HUES48 (cell line): ENCODE results near the gene ECEL1.
"Not testable (repeated sequence)": the region's sequence is repeated elsewhere in the genome, so short reads cannot be mapped to it uniquely, and the experiment has no call there.

Source experiments
- H3K27ac ChIP-seq: one replicate; pipeline ENCODE4 v1.7.0; 2013; ENCODE audit warnings: low read depth, low read length, inconsistent platforms
- H3K27me3 ChIP-seq: 2 replicates; pipeline ENCODE4 v1.6.1; 2013; ENCODE audit warnings: mild to moderate bottlenecking, low read length; ENCODE audit not compliant: control insufficient read depth, insufficient read depth
- H3K36me3 ChIP-seq: 2 replicates; pipeline ENCODE4 v1.6.1; 2013; ENCODE audit warnings: low read length; ENCODE audit not compliant: control insufficient read depth, insufficient read depth
- H3K4me1 ChIP-seq: 2 replicates; pipeline ENCODE4 v1.6.1; 2013; ENCODE audit warnings: mild to moderate bottlenecking, low read length; ENCODE audit not compliant: control insufficient read depth, insufficient read depth
- H3K4me3 ChIP-seq: 2 replicates; pipeline ENCODE4 v1.5.1; 2013; ENCODE audit warnings: mild to moderate bottlenecking, low read depth, low read length
- H3K9ac ChIP-seq: 2 replicates; pipeline ENCODE4 v1.6.1; 2013; ENCODE audit warnings: mild to moderate bottlenecking, low read depth, low read length, moderate library complexity
- H3K9me3 ChIP-seq: 2 replicates; pipeline ENCODE4 v1.6.1; 2013; ENCODE audit warnings: low read length; ENCODE audit not compliant: control insufficient read depth, insufficient read depth

Gene ECEL1

DNA sequence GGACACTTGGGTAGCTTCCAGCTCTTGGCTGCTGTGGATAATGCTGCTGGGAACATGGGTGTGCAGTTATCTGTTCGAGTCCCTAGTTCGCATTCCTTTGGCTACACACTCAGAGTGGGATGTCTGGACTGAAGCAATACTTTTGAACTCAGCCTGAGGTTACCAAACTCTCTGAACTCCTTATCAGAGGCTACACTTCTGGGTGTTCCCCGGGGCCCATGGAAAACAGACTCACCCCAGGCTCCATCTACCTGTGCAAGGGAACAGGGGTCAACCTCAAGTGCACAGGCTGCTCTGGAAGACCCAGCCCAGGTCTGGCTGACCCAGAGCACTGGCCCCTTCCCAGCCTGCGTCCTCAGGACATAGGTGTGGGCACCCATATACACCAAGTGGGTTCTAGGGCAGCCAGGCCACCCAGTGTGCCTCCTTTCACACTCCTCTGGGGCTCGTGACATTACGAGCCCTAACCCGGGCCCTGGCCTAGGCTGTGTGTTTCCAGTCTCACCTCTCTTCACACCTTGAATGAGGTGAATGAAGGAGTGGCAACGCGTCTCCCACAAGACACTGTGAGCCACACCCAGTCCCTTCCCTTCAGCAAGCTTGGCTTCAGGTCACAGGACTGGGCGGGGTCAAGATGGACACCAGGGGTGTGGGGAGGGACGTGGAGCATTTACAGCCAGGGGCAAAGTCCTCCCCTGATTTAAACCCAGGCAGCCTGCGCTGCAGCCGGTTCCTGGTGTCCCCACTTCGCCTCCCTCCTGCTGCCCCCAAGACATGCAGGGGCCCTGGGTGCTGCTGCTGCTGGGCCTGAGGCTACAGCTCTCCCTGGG, 32.0 kb downstream of the ECEL1 start, which contains the start of gene ALPI:
ALPI (plus strand) TSS at position 728 of the 830 bp plus-strand sequence; CDS start at position 775, 47 bp downstream.
- H3K27me3 ChIP-seq = no peaks in the 10 kb centered on the region
- no peaks in the 10 kb centered on the region for H3K4me1 ChIP-seq

DNA sequence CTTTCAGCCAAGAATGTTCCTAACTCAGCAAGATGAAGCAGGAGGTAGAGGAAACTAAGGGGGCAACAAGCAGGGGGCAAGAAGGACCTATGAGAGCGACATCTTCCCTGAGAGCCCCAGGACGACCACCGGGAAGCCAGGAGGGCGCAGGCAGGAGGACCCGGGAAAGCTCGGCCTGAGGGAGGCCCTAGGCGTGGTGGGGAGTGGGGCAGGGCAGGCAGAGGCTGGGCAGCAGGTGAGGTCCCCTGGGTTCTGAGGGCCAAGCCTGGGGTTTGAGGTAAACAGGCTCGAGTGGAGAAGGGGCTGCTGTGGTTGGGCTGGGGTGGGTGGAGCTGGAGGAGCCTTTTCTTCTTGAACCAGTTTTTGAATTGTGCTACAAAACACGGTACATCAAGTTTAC, 33.0 kb downstream of the ECEL1 start:
- Histone ChIP-seq H3K36me3 (no peaks in the 10 kb centered on the region), H3K27ac (no peak overlapping the region), H3K9ac (no peak overlapping the region), H3K4me3 (no peak overlapping the region), H3K4me1 (no peaks in the 10 kb centered on the region), H3K9me3 (no peaks in the 10 kb centered on the region), H3K27me3 (no peaks in the 10 kb centered on the region)

More for the DNA sequence above, 32.0 kb downstream of the ECEL1 start, which contains the start of gene ALPI:
- H3K36me3 ChIP-seq = no peaks in the 10 kb centered on the region
- no peak within 1 kb of the TSS for H3K27ac ChIP-seq
- no peaks in the 10 kb centered on the region for H3K9me3 ChIP-seq
- no peak within 1 kb of the TSS for H3K9ac ChIP-seq
- H3K4me3 ChIP-seq = no peak within 1 kb of the TSS

DNA sequence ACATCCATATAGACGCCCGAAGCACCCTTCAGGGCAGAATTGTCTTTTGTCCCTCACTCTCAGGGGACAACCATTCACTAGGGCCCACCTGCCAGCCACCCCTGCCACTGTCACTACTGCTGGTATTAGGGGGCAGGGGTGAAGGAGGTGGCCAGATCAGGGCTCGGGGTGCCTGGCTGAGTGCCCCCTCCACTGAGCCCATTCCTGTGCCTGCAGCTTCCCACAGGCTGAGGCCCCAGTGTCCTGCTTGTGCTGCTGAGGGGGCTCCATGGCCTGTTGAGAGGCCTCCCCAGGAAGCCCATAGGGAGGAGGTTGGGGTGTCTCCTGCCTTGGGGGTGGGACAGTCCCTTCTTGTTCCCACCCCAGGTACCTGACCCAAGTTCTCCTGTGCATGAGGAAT, 36.0 kb downstream of the ECEL1 start:
- not testable (repeated sequence) for H3K4me3 ChIP-seq, H3K9ac ChIP-seq, H3K27me3 ChIP-seq, H3K36me3 ChIP-seq, H3K27ac ChIP-seq, H3K9me3 ChIP-seq, H3K4me1 ChIP-seq

DNA sequence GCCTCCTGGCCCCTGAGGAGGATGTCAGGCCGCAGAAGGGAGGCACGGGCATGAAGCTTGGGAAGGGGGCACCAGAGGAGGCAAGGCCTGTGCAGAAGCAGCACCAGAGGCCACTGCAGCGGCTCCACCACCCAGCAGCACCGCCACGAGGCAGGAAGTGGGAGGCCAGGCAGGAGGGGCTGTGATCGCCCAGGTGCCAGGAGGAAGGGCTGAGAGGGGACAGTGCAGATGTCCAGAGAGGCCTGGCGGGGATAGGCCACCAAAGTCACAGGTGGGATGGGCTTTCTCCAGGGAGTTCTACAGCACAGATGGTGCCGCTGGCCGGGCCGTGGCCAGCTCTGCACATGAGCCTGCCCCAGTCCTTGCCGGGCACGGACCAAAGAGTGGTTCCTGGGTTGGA, 37.7 kb downstream of the ECEL1 start:
- Histone ChIP-seq H3K4me1 (no peaks in the 10 kb centered on the region), H3K9me3 (no peaks in the 10 kb centered on the region), H3K27ac (no peak overlapping the region), H3K4me3 (no peak overlapping the region), H3K27me3 (no peaks in the 10 kb centered on the region), H3K9ac (no peak overlapping the region), H3K36me3 (no peaks in the 10 kb centered on the region)

DNA sequence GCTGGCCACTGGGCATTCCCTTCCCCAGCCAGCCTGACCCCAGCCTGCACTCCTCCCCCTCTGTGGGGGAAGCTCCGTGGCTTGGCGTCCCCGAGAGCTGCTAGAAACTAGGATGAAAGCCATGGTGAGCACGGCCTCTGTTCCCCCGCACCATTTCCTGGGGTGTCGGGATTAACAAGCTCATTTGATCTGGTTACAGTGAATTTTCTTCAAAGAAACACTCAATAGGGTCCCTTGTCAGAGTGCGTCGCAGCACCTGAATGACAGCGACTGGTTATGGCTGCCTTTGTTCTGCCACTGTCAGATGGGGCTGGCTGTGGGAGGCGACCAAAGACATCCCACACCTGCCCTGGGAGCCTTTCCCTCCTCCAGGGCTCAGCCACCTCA, 39.3 kb downstream of the ECEL1 start:
- H3K4me1 ChIP-seq = no peaks in the 10 kb centered on the region
- no peaks in the 10 kb centered on the region for H3K27me3 ChIP-seq
- no peak overlapping the region for H3K27ac ChIP-seq
- H3K36me3 ChIP-seq = no peaks in the 10 kb centered on the region
- H3K9me3 ChIP-seq = no peaks in the 10 kb centered on the region
- H3K4me3 ChIP-seq = no peak overlapping the region
- no peak overlapping the region for H3K9ac ChIP-seq

DNA sequence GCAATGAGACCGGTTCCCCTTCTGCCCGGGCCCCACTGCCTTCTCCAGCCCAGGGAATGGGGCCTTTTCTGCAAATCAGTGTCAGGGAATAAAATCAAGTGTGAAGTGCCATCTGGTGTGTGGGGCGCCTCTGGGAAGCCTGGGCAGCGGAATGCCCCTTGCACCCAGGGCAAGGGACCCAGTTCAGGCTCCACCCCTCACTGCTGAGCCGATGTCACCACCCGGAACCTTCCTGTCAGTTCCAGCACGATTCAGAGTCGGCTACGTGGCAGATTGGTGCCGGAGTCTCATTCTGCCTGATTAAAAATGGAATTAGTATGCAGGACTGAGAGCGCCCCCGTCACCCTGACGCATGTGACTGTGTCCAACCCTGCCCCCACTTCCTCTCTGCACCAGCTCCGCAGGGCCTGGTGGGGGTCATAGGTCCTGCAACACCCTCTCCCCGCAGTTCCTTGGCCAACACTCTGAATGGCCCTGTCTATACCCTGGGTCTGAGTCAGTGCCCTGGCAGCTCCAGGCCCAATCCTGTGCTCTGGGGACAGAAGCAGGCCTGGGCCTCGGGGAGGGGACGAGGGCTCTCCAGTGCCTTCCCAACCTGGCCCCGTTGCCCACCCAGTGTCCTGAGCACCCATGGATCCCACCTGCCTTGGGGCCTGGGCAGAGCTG, 39.9 kb downstream of the ECEL1 start:
- H3K27me3 ChIP-seq = no peaks in the 10 kb centered on the region
- H3K9me3 ChIP-seq = no peaks in the 10 kb centered on the region
- no peaks in the 10 kb centered on the region for H3K36me3 ChIP-seq
- H3K4me1 ChIP-seq = no peaks in the 10 kb centered on the region
- H3K27ac ChIP-seq = no peak overlapping the region
- H3K9ac ChIP-seq = no peak overlapping the region
- no peak overlapping the region for H3K4me3 ChIP-seq

DNA sequence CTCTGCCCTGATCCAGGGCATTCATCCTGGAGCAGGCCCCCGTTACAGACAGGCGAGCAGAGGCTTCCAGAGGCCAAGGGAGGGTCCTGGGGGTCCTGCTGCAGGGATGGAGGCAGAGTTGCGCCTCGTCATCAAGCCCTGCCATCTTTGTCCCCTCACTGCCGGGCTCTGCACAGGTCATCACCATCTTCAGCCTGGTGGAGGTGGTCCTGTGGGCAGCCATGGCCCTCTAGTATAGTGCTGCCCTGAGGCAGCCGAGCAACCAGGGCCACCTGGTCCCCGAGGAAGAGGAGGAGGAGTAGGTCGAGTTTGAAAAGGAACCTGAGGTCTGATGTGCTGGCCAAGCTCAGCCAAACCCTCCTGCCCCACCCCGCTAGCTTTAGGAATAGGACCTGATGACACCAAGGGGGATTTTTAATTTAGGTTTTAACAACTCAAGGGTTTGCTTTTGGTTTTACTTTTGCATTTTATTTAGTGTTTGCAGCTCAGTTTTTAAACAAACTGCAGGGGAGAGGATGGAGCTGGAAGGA, 40.5 kb downstream of the ECEL1 start:
- H3K9ac ChIP-seq = no peak overlapping the region
- H3K27me3 ChIP-seq = no peaks in the 10 kb centered on the region
- H3K4me3 ChIP-seq = no peak overlapping the region
- H3K4me1 ChIP-seq = no peaks in the 10 kb centered on the region
- no peaks in the 10 kb centered on the region for H3K36me3 ChIP-seq
- H3K9me3 ChIP-seq = no peaks in the 10 kb centered on the region
- H3K27ac ChIP-seq = no peak overlapping the region

DNA sequence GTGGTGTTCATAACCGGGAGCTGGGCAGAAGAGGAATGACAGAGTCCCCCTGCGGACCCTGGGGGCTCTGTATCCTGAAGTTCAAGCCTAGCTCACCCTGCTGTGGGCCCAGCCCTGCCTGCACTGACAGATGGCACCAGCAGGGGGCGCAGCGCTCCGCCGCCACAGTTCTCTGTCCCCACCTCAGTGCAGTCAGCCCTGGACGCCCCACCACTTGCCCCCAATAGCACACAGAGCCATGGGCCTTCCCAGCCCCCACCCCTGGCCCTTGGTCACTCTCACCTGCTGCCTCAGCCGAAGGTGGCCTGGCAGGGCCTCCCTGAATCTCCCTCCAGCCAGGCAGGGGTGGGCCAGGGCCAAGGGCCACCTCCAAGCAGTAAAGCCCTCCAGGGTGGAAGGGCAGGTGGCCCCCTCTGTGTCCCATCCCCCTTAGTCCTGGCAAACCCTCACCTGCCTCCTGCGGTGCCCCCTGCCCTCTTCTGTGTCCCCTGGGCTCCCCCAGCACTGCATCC, 41.3 kb downstream of the ECEL1 start:
- not testable (repeated sequence) for H3K4me1 ChIP-seq, H3K9me3 ChIP-seq, H3K27me3 ChIP-seq, H3K9ac ChIP-seq, H3K4me3 ChIP-seq, H3K36me3 ChIP-seq, H3K27ac ChIP-seq

DNA sequence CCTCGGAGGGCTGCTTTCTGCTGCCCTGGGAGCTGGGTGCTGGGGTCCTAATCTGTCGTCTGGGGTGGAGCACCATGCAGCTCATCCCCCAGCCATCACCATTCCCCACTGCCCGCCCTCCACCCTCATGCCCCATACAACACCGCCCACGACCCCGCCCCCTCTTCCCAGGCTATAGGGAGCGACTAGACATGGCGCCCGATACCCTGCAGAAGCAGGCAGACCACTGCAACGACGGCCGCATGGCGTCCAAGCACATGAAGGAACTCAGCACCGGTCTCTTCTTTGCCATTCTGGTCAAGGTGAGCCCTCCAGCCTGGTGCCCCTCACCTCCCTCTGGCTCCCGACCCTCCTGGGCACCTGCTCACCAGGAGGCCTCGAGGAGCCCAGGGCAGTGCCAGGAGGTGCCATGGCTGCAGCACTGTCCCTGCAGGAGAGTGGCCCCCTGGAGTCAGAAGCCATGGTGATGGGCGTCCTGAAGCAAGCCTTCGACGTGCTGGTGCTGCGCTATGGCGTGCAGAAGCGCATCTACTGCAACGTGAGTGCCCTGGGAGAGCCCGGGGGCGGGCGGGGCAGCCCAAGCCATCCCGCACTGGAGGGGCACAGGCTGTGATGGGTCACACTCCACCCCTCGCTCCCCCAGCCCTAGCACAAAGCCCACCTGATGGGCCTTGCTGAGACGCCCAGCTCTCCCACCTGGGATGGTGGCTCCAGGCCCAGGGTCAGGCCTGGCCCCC, 42.3 kb downstream of the ECEL1 start:
- not testable (repeated sequence) for H3K9ac ChIP-seq, H3K27me3 ChIP-seq, H3K9me3 ChIP-seq, H3K36me3 ChIP-seq, H3K27ac ChIP-seq, H3K4me1 ChIP-seq, H3K4me3 ChIP-seq

DNA sequence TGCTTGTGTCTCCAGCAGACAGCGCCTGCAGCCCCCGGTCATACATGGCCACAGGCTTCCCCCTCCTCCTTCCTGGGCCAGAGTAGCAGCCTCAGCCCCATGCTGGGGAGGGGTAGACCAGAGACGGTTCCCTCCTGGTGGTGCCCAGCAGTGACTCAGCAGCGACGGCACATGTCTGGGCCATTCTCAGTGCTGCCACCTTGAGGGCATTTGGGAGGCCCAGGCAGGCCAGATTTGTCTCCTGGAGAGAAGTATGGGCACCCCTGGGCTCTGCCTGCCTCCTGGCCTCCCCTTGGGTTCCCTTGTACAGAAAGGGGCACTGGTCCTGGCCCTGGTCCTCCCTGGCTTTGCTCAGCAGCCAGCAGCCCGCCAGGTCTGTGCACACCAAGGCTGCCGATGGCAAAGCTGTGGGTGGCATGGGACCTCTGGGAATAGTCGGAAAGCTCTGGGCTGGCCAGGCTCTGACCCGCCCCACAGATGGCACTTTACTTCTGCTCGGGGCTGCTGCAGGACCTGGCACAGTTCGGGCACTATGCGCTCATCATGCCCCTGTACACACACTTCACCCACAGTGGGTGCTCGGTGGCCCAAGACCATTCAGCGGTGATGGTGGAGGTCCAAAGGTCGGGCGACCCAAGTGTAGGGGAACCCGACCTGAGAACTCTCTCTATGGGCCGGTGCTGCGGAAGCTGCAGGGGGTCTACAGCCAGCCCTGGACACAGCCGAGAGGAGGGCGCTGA, 43.1 kb downstream of the ECEL1 start:
- no peaks in the 10 kb centered on the region for H3K27me3 ChIP-seq
- no peak overlapping the region for H3K27ac ChIP-seq
- no peak overlapping the region for H3K9ac ChIP-seq
- H3K4me1 ChIP-seq = 0 out of 2 replicates have a peak, but pooled peaks cover 3% of the 10 kb centered on the region
- H3K4me3 ChIP-seq = no peak overlapping the region
- H3K9me3 ChIP-seq = no peaks in the 10 kb centered on the region
- no peaks in the 10 kb centered on the region for H3K36me3 ChIP-seq
